Cerebellar cortex (tissue), 1 donor: ENCODE data around the gene TMED8.

ENCODE experiments used
- DNase-seq: peaks from one replicate; pipeline ENCODE4 v3.0.0-alpha.2; 2015; ENCODE audit warnings: low spot score

The TMED8 gene

DNA sequence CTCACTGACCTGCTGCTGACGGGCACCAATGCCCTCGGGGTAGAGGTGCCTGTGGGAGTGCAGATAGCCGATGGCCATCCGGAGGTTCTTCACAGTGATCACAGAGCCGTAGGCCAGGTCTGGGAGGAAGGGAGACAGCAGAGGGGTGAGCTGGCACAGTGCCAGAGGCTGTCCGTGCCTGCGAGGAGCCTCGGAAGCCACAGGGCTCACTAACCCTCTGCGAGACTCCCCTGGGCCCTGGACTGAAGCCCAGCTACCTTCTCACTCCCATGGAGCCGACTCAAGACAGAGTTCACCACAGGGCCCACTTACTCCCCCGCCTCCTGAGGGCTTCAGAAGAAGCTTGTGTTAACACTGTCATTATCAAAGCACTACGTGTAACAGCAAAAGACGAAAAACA, 80.7 kb downstream of the TMED8 start:
- DNase-seq = no peak

DNA sequence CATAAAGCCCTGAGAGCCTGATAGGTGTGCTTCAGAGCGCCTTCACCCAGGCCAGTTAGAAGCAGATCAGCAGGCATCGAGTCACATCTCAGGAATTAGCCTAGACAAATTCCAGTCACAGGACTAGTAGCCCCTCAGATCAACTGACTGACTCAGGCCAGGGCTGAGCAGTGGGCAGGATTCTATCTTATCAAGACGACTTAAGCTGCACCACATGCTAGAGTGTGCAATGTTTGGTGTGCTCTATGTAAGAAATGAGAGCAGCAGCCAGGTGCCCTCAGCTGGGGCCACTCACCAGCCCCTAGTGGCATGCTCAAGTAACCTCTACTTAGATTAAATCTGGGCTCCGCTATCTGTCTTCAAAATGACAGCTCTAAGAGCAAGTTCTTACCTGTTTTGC, 86.2 kb downstream of the TMED8 start:
- no peak for DNase-seq

DNA sequence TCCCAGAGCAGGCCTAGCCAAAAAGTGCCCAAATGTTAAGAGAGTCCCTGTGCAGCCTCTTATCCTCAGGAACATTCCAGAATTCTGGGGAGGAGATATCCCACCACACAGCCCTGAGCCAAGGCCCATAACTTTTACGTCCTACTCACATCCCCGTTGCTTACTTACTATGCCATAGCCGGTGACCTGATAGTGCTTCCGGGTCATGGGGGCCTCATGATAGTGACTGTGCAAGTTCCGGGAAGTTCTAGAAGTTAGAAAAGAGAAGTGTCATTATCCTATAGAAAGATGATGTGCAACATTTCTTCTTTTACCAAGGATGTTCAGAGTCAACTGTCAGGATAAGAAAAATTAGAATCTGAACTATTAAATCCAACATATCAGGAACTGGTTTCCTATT, 90.3 kb downstream of the TMED8 start:
- no peak for DNase-seq
